SHP77 (cell line): ENCODE measurements around the gene TSFM.

Source experiments
- DNase-seq, 2 experiments: peaks; one replicate each; lab custom pipeline; 2025; lab: John Stamatoyannopoulos, UW

TSFM gene

DNA sequence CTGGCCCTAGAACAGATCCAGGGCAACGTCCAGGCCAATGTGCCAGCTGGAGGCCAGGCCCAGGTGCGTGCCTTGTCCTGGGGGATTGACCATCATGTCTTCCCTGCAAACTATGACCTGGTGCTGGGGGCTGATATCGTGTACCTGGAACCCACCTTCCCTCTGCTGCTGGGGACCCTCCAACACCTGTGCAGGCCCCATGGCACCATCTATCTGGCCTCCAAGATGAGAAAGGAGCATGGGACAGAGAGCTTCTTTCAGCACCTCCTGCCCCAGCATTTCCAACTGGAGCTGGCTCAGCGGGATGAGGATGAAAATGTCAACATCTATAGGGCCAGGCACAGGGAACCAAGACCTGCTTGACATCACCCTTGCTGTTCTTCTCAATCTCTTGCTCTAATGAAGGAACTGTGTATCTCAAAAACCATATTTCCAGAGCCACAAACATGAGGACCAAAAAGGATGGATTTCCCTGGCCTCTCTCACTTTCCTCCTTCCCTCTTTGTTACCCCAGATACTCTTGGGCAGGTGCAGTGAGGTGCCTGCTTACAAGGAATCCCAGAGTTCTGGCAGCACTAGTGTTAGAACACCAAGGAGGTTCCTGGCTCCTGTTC lies 2.2 kb upstream of the TSFM start:
- DNase-seq: no peak

DNA sequence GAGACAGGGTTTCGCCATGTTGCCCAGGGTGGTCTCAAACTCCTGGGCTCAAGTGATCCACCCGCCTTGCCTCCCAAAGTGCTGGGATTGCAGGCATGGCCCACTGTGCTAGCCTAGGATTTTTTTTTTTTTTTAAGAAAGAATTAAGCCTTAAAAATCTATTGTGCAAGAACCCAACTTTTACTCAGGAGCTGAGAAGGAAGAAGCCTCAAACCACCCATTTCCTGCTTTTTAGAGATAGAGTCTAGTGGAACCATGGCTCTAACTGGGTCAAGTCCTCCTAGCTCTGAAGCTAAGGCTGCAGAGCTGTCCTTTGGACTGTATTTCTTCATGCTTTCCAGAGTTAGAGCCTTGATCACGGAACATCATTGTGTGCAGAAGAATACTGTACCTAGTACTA lies 1.3 kb upstream of the TSFM start:
- no peak for DNase-seq

DNA sequence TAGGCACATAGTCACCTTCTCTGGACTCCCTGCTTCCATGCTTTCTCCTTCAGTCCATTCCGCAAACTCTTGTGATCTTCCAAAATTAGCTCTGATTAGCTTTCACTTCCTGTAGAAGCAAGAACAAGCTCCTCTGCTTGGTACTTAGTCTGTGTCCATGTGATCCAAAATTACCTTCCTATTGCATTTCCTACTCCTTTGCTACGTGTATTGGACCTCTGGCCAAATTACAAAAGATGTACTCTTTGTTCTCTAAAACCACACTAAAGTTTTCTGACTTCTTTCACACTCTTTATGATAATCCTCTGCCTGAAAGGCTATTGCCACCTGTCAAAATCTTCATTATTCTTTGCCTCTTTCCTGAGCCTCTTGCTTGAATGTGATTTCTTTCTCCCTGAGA lies 786 bp upstream of the TSFM start:
- DNase-seq: no peak

DNA sequence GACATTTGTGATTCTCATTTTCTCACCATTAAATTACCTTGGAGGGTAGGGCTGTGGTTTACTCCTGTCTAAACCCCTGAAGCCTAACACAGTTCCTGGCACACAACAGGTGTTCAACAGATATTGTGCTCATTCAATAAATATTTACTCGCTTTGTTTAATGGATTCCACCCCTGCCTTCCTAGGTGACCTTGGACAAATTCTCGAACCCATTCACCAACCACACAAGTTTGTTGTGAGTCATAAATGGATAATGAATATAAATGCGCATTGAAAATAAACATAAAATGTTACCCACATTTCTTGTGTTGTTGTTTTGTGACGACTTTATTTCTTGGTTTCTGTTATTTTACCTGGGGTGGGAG lies 362 bp upstream of the TSFM start:
- no peak for DNase-seq

DNA sequence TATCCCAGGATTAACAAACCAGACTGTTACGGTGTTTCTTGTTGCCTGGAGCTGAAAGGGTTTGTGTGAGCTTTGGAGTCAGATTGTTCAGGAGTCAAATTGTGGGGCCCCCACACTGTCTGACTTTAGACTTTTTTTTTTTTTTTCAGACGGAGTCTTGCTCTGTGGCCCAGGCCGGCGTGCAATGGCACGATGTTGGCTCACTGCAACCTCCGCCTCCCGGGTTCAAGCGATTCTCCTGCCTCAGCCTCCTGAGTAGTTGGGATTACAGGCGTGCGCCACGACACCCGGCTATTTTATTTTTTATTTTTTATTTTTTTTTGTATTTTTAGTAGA lies 847 bp downstream of the TSFM start:
- DNase-seq: no peak

DNA sequence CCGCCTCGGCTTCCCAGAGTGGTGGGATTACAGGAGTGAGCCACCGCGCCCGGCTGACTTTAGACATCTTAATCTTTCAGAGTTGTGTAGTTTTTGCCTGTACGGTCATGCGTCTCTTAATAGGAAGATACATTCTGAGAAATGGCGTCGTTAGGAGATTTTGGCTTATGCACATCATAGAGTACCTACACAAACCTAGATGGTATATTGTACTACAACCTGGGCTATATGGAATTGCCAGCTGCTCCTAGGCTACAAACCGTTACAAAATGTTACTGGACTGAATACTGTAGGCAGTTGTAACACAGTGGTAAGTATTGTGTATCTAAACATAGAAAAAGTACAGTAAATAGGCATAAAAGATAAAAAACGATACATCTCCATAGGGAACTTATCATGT lies 1.3 kb downstream of the TSFM start:
- no peak for DNase-seq

DNA sequence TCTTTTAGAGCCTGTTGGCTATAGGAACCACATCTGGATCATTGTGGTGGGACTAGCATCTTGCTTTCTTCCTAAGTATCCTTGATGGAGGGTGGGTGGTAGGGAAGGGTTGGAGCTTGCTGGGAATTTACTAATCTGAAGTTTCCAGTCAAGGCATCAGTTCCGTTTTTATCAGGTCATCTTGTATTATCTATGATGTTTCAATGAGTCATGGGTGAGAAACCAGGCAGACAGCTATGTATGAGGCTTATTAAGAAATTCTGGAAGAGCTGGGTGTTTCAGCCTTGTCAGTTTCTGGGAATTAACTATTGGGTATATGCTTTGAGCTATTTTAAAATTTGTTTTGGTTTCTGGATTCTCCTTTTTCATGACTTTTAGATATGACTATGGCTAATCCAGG lies 11.3 kb downstream of the TSFM start:
- DNase-seq: no peak

DNA sequence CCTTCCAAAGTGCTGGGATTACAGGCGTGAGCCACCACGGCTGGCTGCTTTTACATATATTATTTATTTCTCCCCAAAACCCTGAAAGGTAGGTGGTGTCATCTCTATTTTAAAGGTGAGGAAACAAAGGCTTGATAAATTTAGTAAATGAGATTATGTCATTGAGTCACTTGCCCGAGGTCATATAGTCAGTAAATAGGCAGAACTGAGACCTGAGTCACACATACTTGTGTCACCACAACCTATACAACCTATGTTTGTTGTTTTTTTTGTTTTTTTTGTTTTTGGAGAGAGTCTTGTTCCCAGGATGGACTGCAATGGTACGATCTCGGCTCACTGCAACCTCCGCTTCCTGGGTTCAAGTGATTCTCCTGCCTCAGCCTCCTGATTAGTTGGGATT lies 12.8 kb downstream of the TSFM start:
- no peak for DNase-seq

DNA sequence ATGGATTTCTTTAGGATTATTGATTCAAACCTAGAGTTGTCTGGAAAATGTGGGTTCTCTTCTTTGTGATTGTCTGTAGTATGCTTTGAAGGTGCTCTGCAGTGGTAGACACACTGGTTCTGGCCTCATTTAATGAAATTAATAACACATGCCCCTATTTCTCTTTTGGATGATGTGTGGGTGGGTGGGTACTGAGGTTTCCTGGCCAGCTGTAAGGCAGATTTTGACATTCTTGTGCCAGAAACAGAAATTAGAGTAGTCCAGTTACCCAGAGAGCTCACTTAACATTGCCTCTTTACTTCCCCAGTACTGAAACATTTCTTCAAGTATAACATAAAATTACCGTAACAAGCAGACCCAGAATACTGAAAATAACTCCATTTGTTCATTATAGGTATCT lies 14.4 kb downstream of the TSFM start:
- no peak for DNase-seq

DNA sequence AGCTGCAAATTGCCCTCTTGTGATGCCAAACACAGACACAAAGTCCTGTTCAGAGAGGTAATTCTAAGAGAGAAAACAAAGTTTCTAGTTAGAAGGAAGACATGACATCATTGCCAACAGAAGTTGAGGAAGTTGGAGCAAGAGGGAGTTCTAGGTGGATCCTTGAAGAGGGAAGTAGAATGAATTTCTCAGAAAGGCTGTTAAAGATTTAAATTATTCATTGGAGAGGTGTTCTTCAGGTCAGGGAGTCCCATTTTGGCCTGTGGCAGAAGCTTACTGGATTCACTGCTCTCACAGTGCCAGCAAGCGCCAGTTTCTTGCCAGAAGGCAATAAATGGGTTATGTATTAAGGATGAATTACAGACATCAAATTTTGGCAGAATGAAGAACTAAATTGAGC lies 15.3 kb downstream of the TSFM start:
- no peak for DNase-seq

DNA sequence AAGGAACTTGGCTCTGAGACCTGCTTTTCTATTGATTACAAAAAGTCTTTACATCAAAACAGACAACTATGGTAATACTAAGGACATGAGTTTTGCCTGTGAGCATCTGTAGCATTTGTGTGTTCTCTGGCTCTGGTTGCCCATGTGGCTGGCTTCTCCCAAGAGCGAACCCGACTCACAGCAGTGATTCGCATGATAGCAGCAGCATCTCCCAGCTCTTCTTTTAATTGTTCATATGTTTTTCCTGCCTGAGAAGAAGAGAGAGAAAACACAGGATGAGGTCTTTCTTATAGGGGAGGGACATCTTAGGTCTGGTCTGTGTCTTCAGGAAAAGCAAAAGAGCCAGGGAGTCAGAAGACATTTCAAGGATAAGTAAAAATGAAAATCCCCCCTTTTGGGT lies 18.4 kb downstream of the TSFM start:
- no peak for DNase-seq

DNA sequence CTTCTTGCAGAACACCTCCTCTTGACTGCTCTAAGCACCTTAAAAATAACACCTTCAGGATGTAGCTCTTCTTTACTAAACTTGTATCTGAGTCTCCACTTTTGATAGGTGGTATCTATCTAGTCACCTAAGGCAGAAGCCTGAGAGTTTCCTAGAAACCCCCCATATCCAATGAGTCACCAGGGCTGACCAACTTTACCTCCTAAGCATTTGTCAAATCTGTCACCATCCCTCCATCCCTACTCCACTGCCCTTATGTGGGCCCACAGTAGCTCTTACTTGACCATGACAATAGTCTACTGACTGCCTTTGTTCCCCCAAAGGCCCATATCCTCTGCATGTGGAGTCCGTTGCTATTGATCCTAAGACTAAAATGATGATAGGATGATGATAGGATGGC lies 20.0 kb downstream of the TSFM start:
- DNase-seq: no peak

DNA sequence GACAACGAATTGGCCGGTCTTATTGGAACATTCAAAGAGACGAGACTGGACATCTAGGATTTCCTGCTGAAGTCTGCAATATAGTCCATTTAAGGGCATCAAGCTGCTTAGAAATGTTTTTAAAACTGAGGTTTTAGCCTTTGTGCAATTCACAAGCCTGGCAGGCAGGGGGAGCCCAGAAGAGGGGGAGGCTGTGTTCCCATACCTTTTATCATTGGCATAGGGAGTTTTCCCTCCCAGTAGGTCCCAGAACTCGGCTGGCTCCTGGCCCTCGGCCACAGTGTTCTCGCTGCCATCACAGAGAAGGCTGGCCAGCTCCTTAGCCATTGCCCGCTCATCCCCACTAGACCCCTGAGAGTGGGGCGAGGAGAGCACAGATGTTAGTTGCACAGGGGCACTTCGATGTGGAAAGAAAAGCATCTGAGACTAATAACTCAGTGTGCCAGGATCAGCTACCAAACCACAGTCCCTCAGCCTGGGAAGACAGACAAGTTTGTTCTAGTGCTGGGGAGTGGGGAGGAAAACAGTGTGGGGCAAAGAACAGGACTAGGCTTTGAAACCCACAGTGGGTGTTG lies 20.8 kb downstream of the TSFM start:
- DNase-seq: peak; percentile 43 to 65

DNA sequence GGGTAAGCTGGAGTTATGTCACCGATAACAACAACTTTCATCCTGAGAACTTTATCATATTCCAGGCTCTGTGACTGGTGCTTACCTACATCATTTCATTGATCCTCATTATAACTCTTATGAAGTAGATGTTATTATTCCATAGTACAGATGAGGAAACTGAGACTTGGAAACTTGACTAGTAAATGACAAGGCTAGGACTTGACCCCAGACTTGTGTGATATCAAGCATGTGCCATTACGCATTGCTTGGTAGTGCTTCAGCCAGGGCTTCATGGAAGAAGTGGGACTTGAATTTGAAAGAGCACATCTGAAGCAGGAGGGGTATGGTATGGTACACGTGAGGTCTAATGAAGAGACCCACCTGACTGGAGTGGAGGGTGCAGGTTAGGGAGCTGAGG lies 24.1 kb downstream of the TSFM start:
- DNase-seq: no peak

DNA sequence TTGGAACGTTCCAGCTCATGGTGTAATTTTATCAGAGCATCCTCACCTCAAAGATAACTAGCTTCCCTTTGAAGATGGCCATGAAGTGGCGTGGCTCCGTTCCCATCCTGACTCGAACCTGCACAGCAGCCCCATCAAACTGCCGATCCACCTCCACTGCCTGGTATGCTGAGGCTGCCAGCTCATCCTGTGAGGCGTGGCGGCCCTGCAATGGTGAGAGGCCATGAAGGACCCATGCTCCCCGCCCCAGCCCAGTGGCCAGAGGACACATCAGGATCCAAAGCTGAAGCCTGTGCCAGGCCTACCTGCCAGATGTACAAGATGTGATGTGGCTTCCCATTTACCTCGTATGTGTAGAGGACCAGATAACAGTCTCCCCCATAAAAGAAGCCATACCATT lies 24.7 kb downstream of the TSFM start:
- DNase-seq: no peak

DNA sequence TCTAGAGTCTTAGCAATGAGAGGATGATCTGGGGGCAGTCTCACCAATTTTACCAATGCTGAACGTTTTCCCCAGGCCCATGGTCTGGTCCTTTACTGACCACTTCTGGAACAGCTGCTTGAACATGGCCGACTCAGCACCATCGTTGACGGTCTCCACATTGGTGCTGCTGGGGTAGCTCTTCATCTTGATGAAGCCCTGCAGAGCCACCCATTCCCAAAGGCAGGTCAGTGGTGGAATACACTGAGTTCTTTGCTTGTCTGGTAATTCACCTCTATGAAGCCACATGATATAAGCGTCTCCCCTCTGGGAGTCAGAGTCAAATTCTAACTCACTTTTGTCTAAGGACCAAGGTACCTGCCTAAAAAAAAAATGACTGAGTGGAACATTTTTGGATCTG lies 25.8 kb downstream of the TSFM start:
- DNase-seq: no peak

DNA sequence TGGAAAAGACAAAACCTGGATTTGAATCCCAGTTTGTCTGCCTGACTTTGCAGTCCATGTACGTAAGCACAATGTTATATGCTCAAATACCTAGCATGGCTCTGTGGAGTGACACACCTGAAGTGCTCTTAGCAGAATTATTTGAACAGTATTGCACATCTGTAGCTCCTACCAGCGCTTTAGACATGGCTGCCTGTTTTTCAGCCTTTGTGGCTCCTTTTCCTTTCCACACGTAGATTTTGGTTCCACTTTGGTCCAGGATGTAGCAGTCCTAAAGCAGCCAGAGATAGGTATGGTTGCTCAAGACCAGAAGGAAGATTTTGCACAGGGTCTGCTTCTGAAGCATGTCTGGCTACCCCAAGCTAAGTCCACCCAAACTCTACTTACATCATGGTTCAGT lies 26.8 kb downstream of the TSFM start:
- no peak for DNase-seq

DNA sequence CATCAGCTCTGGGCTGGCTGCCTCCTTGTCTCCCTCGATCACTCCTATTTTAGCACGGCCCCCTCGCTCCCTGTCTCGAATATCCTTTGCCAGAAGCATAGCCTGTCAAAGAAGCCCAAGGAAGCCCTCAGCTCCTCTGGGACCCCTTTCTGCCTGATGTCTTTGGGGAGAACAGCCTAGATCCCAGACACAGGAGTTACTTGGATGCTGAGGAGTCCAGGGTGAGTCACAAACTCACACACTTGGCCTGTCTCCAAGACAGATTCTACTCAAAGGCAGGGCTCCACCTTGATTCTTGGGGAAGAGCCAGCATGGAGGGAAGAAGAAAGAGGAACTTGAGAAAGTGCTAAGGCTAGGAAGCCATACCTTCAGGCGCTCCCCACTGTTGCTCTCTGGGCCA lies 27.9 kb downstream of the TSFM start:
- no peak for DNase-seq

DNA sequence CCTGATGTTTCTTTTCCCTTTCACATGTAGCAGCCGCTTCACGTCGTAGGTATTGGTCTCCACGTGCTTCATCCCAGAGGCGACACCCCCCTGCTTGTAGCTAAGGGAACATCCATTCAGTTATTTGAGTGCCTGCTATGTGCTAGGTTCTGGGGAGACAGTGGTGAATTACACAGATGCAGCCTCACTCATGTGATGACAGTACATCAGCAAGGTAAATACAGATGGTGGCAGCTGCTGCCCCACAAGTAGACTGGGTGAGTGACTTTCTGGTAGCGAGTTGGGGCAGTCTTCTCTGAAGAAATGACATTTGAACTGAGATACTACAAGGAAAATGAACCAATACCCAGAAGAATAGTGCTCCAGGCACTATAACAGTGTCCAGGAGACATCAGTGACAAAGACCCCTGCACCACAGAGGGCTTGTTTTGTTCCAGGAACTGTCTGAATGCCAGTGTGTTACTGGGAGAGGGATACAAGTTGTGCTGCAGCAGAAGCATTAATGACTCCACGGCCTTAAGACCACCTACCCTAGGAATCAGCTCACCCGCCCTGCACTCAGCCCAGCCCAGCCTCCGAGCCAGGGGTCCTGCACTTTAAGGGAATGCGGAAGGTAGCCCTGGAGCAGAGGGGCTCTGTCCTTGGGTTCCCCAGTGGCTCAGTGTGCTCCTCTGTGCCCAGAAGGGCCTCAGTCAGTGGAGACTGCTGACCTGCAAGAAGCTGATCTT lies 28.6 kb downstream of the TSFM start:
- DNase-seq: peak; percentile 68 to 80

DNA sequence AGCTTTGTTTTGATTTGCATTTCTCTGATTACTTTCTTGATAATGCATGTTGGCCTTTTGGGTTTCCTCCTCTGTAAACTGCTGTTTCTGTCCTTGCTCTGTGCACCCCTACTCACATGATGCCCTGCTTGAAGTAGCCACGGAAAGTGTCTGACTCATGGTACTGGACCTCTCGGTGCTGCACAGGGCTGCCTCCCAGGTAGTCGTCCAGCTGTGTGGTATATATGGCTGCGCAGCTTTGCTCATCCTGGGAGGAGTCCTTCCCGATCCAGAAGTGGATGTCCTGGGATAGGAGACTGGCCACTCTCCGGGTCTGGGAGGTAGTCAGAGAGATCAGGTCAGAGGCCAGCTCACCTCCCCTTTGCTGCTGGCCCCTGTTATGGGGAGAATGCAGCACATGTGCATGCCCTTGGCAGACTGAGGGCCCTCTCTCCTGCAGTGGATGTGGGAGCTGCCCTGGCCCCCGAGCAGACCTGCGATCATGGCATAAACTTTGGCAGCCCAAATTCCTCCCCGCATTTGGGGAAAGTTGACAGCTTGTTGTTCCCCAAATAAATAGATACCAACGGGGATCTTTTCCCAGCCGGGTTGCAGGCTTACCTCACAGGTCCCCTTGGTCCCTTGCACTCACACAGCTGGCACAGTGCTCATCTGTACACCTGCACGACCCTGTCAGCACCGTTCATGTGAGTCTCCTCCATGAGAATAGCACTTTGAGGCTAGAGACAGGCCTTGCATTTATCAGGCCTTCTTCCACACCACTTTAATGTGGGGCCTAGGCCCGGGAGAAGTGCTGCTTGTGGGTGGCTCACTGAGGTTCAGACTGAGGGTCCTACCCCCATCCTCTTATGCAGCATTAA lies 30.8 kb downstream of the TSFM start:
- no peak for DNase-seq

DNA sequence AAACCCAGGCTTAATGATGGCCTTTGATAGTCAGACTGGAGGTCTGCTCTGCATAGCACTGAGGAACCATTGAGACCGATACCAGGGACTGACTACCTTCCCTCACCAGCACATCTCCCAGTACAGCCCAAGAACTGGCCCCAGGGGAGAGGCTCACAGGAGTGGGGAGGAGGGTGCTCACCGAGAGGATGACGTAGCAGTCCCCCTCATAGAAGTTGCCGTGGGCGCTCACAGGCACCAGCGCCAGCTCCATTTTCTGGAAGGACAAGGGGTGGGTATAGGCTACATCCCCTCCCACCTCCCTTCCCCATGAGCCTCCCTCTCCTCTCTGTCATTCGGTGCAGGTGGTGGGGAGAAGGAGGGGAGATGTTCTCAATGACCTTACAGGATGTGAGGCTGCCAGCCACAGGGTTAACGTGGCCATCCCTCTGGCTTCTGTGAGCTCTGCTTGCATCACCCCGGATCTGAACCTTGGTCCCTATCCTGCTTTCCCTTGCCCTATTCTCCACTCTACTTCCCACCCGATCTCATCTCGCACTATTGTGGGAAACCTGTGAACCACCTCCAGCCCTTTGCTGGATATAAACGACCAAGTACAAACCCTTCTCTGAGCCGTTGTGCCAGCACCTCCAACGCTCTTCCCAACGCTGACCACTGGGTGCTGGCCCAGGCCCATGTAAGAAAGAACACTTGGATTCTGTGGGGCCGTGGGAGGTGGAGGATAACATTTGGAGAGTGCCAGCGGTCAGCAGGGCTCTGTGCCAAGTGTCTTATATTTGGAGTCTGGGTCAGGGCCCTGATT lies 31.6 kb downstream of the TSFM start:
- DNase-seq: peak in 1 of 2 experiments; percentile 27
